Activated naive CD8-positive, alpha-beta T cell treated with anti-CD3 and anti-CD28 coated beads, Interleukin-2, amount 10 ng/mL, durations not matched to agents 7 days and 5 days (primary cell): ENCODE data around the gene SMG7. TPM values are rescaled to one million over a fixed set of nuclear protein-coding genes. Genes with fewer than 3 reads are reported as not detected.

Source experiments
- ATAC-seq: fragments of 150-1000 bp; cut with Tn5 transposase; one replicate; pipeline ENCODE4 v1.10.0; 2021; ENCODE audit warnings: low read depth, moderate library complexity
- POLR2A ChIA-PET: fragments of 350-600 bp; sonication (Branson Sonifier 250); formaldehyde crosslinking; loops from one replicate; lab custom pipeline; 2021; ENCODE audit warnings: antibody characterized with exemption; lab: Charles Lee
- DNase-seq: peaks from one replicate; pipeline ENCODE4 v3.0.0; 2021
- H3K27ac Mint-ChIP-seq: one replicate; pipeline ENCODE4 v1.8.0; 2022; ENCODE audit warnings: mild to moderate bottlenecking, mixed read lengths
- H3K27me3 Mint-ChIP-seq: one replicate; pipeline ENCODE4 v1.8.0; 2022; ENCODE audit warnings: mild to moderate bottlenecking, moderate library complexity, mixed read lengths
- H3K36me3 Mint-ChIP-seq: one replicate; pipeline ENCODE4 v1.8.0; 2021; ENCODE audit warnings: mild to moderate bottlenecking, mixed read lengths
- H3K4me1 Mint-ChIP-seq: one replicate; pipeline ENCODE4 v1.8.0; 2021; ENCODE audit warnings: mixed read lengths
- H3K4me3 Mint-ChIP-seq: one replicate; pipeline ENCODE4 v1.8.0; 2022; ENCODE audit warnings: mild to moderate bottlenecking, moderate library complexity, mixed read lengths
- H3K9me3 Mint-ChIP-seq: one replicate; pipeline ENCODE4 v1.8.0; 2021; ENCODE audit warnings: mixed read lengths
- total RNA-seq, 2 experiments: library from RNA; stranded (reverse); gene quantifications; one replicate each; pipeline ENCODE4 v1.2.3, GENCODE V29; 2021

The SMG7 gene
- total RNA-seq, 2 experiments from 2014 or later: 73.6 to 76.0 TPM

- ATAC-seq (no peak), DNase-seq (no peak)
- POLR2A ChIA-PET: no interaction called here
- H3K27me3 Mint-ChIP-seq: peaks cover 37% of the 10 kb centered on the region
- no peak overlapping the region for H3K27ac Mint-ChIP-seq
- H3K4me3 Mint-ChIP-seq: no peak overlapping the region
- H3K9me3 Mint-ChIP-seq: no peaks in the 10 kb centered on the region
- peaks cover 1% of the 10 kb centered on the region for H3K4me1 Mint-ChIP-seq
- no peaks in the 10 kb centered on the region for H3K36me3 Mint-ChIP-seq
Measured at GRCh38 chr1:183454377-183454776, 17.9 kb upstream of the SMG7 start.

- no peak for ATAC-seq
- H3K27me3 Mint-ChIP-seq: peaks cover 46% of the 10 kb centered on the region
- no peak overlapping the region for H3K27ac Mint-ChIP-seq
- no peaks in the 10 kb centered on the region for H3K36me3 Mint-ChIP-seq
- no peak for DNase-seq
- no peaks in the 10 kb centered on the region for H3K9me3 Mint-ChIP-seq
- POLR2A ChIA-PET: no interaction called here
- H3K4me3 Mint-ChIP-seq: no peak overlapping the region
- H3K4me1 Mint-ChIP-seq: peaks cover 3% of the 10 kb centered on the region
Measured at GRCh38 chr1:183456826-183457225, 15.5 kb upstream of the SMG7 start.

- DNase-seq (no peak), ATAC-seq (no peak)
- no peaks in the 10 kb centered on the region for H3K36me3 Mint-ChIP-seq
- H3K27me3 Mint-ChIP-seq: peaks cover 48% of the 10 kb centered on the region
- H3K4me1 Mint-ChIP-seq: peaks cover 3% of the 10 kb centered on the region
- H3K27ac Mint-ChIP-seq: no peak overlapping the region
- POLR2A ChIA-PET: no interaction called here
- no peak overlapping the region for H3K4me3 Mint-ChIP-seq
- no peaks in the 10 kb centered on the region for H3K9me3 Mint-ChIP-seq
Measured at GRCh38 chr1:183457449-183457848, 14.8 kb upstream of the SMG7 start.

GRCh38 chr1:183460596-183460995 is 11.7 kb upstream of the SMG7 start:
- Mint-ChIP-seq H3K27me3 (peaks cover 55% of the 10 kb centered on the region), H3K36me3 (no peaks in the 10 kb centered on the region), H3K4me3 (no peak overlapping the region), H3K27ac (no peak overlapping the region), H3K4me1 (peaks cover 3% of the 10 kb centered on the region), H3K9me3 (no peaks in the 10 kb centered on the region)
- POLR2A ChIA-PET: no interaction called here
- ATAC-seq: no peak
- no peak for DNase-seq

- H3K4me3 Mint-ChIP-seq: no peak overlapping the region
- DNase-seq (no peak), ATAC-seq (no peak)
- POLR2A ChIA-PET: no interaction called here
- peaks cover 49% of the 10 kb centered on the region for H3K27me3 Mint-ChIP-seq
- no peaks in the 10 kb centered on the region for H3K9me3 Mint-ChIP-seq
- no peaks in the 10 kb centered on the region for H3K36me3 Mint-ChIP-seq
- H3K4me1 Mint-ChIP-seq: peaks cover 3% of the 10 kb centered on the region
- H3K27ac Mint-ChIP-seq: no peak overlapping the region
Measured at GRCh38 chr1:183461350-183461749, 10.9 kb upstream of the SMG7 start.

- ATAC-seq: no peak
- POLR2A ChIA-PET: no interaction called here
- no peak overlapping the region for H3K27ac Mint-ChIP-seq
- DNase-seq: no peak
- H3K27me3 Mint-ChIP-seq: peaks cover 39% of the 10 kb centered on the region
- peaks cover 2% of the 10 kb centered on the region for H3K4me1 Mint-ChIP-seq
- no peaks in the 10 kb centered on the region for H3K9me3 Mint-ChIP-seq
- no peaks in the 10 kb centered on the region for H3K36me3 Mint-ChIP-seq
- no peak overlapping the region for H3K4me3 Mint-ChIP-seq
Measured at GRCh38 chr1:183463566-183463965, 8.7 kb upstream of the SMG7 start.

- DNase-seq: no peak
- no peaks in the 10 kb centered on the region for H3K9me3 Mint-ChIP-seq
- H3K36me3 Mint-ChIP-seq: no peaks in the 10 kb centered on the region
- no peak overlapping the region for H3K27ac Mint-ChIP-seq
- H3K4me1 Mint-ChIP-seq: peaks cover 4% of the 10 kb centered on the region
- H3K4me3 Mint-ChIP-seq: no peak overlapping the region
- POLR2A ChIA-PET: no interaction called here
- no peak for ATAC-seq
- H3K27me3 Mint-ChIP-seq: peaks cover 27% of the 10 kb centered on the region
Measured at GRCh38 chr1:183466781-183467180, 5.5 kb upstream of the SMG7 start.

GRCh38 chr1:183467687-183468086 is 4.6 kb upstream of the SMG7 start:
- Mint-ChIP-seq H3K27ac (no peak overlapping the region), H3K36me3 (no peaks in the 10 kb centered on the region)
- DNase-seq: no peak

GRCh38 chr1:183470147-183470960 is 1.9 kb upstream of the SMG7 start:
- Mint-ChIP-seq H3K27ac (peak overlapping the region; percentile 98), H3K36me3 (peaks cover 14% of the 10 kb centered on the region), H3K4me1 (peaks cover 17% of the 10 kb centered on the region), H3K9me3 (no peaks in the 10 kb centered on the region), H3K27me3 (peaks cover 2% of the 10 kb centered on the region), H3K4me3 (peak overlapping the region; percentile 94)
- DNase-seq (peak; percentile 88), ATAC-seq (peak; percentile 48)
- POLR2A ChIA-PET: interaction anchor here (0.7 to 1.6 kb wide), 2 partner anchors 110 to 165 kb away, joined by 3 to 4 read pairs; partner anchors contain the start of gene ARPC5

More at GRCh38 chr1:183467687-183468086, 4.6 kb upstream of the SMG7 start:
- POLR2A ChIA-PET: no interaction called here
- no peak overlapping the region for H3K4me3 Mint-ChIP-seq
- peaks cover 4% of the 10 kb centered on the region for H3K4me1 Mint-ChIP-seq
- ATAC-seq: no peak
- no peaks in the 10 kb centered on the region for H3K9me3 Mint-ChIP-seq
- peaks cover 21% of the 10 kb centered on the region for H3K27me3 Mint-ChIP-seq

- DNase-seq: peak; percentile 79
- H3K27me3 Mint-ChIP-seq: peaks cover 2% of the 10 kb centered on the region
- H3K9me3 Mint-ChIP-seq: no peaks in the 10 kb centered on the region
- H3K27ac Mint-ChIP-seq: peak overlapping the region; percentile 98
- peaks cover 14% of the 10 kb centered on the region for H3K36me3 Mint-ChIP-seq
- POLR2A ChIA-PET: interaction anchor here (1.2 to 2.7 kb wide), 4 partner anchors 38 to 165 kb away, joined by 3 to 21 read pairs (median 5); partner anchors contain the start of gene ARPC5
- H3K4me3 Mint-ChIP-seq: peak overlapping the region; percentile 94
- peaks cover 17% of the 10 kb centered on the region for H3K4me1 Mint-ChIP-seq
- ATAC-seq: peak; percentile 43
Measured at GRCh38 chr1:183470961-183471742, 1.1 kb upstream of the SMG7 start.

GRCh38 chr1:183471743-183472487 is 384 bp upstream of the SMG7 start:
- DNase-seq: peak; percentile 91
- H3K4me3 Mint-ChIP-seq: peak overlapping the region; percentile 94
- POLR2A ChIA-PET: interaction anchor here (0.9 to 2.7 kb wide), 7 partner anchors 26 to 162 kb away, joined by 3 to 21 read pairs (median 4); partner anchors contain the start of gene ARPC5

GRCh38 chr1:183473217-183473536 is 878 bp downstream of the SMG7 start:
- Mint-ChIP-seq H3K36me3 (peaks cover 14% of the 10 kb centered on the region), H3K9me3 (no peaks in the 10 kb centered on the region), H3K27me3 (no peaks in the 10 kb centered on the region), H3K27ac (peak overlapping the region; percentile 98), H3K4me3 (peak overlapping the region; percentile 94), H3K4me1 (peaks cover 21% of the 10 kb centered on the region)
- POLR2A ChIA-PET: interaction anchor here (0.6 to 2.7 kb wide), 6 partner anchors 25 to 161 kb away, joined by 3 to 21 read pairs (median 4); partner anchors contain the start of gene ARPC5
- ATAC-seq: no peak
- DNase-seq: no peak

More at GRCh38 chr1:183471743-183472487, 384 bp upstream of the SMG7 start:
- peak; percentile 51 for ATAC-seq
- Mint-ChIP-seq H3K27ac (peak overlapping the region; percentile 98), H3K36me3 (peaks cover 14% of the 10 kb centered on the region), H3K27me3 (no peaks in the 10 kb centered on the region), H3K9me3 (no peaks in the 10 kb centered on the region), H3K4me1 (peaks cover 17% of the 10 kb centered on the region)

GRCh38 chr1:183476081-183476480 is 3.8 kb downstream of the SMG7 start:
- no peak overlapping the region for H3K4me3 Mint-ChIP-seq
- H3K9me3 Mint-ChIP-seq: no peaks in the 10 kb centered on the region
- POLR2A ChIA-PET: no interaction called here
- H3K36me3 Mint-ChIP-seq: peaks cover 26% of the 10 kb centered on the region
- no peak overlapping the region for H3K27ac Mint-ChIP-seq
- ATAC-seq (no peak), DNase-seq (no peak)
- peaks cover 45% of the 10 kb centered on the region for H3K4me1 Mint-ChIP-seq
- no peaks in the 10 kb centered on the region for H3K27me3 Mint-ChIP-seq
